ENCODE data around the gene SGCB.

SGCB gene

GRCh38 chr4:52051615-52052474 lies 13.7 kb upstream of the SGCB start:
- Histone ChIP-seq H2AFZ (ENCODE audit: low read depth, low read length, severe bottlenecking) (peak overlapping the region; percentile 4), H3K4me3 (ENCODE audit: insufficient read depth, low read length, poor library complexity, severe bottlenecking) (peak overlapping the region; percentile 16), H3K9me3 (ENCODE audit: insufficient read depth, low read length) (no peaks in the 10 kb centered on the region), H3K27me3 (ENCODE audit: low read length) (no peaks in the 10 kb centered on the region), H3K36me3 (ENCODE audit: low read length) (no peaks in the 10 kb centered on the region), H3K4me2 (ENCODE audit: low read depth, low read length, poor library complexity, severe bottlenecking) (peak overlapping the region; percentile 51), H3K9me2 (replicated peaks; ENCODE audit: insufficient read depth, low read length) (no peaks in the 10 kb centered on the region), H3K27ac (ENCODE audit: low read depth, low read length) (no peak overlapping the region), H4K20me1 (ENCODE audit: low read depth, low read length) (no peaks in the 10 kb centered on the region), H3K79me2 (ENCODE audit: insufficient read depth, low read length) (no peaks in the 10 kb centered on the region), H3F3A (ENCODE audit: insufficient read depth) (peaks cover 7% of the 10 kb centered on the region; the same call in 1 of the 2 replicates), H3K9ac (ENCODE audit: low read length) (peak overlapping the region; percentile 18; the same call in 1 of the 2 replicates)
- TF ChIP-seq, protein P1, sequence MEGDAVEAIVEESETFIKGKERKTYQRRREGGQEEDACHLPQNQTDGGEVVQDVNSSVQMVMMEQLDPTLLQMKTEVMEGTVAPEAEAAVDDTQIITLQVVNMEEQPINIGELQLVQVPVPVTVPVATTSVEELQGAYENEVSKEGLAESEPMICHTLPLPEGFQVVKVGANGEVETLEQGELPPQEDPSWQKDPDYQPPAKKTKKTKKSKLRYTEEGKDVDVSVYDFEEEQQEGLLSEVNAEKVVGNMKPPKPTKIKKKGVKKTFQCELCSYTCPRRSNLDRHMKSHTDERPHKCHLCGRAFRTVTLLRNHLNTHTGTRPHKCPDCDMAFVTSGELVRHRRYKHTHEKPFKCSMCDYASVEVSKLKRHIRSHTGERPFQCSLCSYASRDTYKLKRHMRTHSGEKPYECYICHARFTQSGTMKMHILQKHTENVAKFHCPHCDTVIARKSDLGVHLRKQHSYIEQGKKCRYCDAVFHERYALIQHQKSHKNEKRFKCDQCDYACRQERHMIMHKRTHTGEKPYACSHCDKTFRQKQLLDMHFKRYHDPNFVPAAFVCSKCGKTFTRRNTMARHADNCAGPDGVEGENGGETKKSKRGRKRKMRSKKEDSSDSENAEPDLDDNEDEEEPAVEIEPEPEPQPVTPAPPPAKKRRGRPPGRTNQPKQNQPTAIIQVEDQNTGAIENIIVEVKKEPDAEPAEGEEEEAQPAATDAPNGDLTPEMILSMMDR (IDR thresholded peaks at IDR 0.05; ENCODE audit: insufficient read depth, low read length, poor library complexity, severe bottlenecking) = no peak
- 0 out of 2 replicates have a peak, but pooled peaks have one; percentile 42 for TF ChIP-seq EZH2phosphoT487 (conservative IDR thresholded peaks at IDR 0.05; ENCODE audit: low read length)

DNA sequence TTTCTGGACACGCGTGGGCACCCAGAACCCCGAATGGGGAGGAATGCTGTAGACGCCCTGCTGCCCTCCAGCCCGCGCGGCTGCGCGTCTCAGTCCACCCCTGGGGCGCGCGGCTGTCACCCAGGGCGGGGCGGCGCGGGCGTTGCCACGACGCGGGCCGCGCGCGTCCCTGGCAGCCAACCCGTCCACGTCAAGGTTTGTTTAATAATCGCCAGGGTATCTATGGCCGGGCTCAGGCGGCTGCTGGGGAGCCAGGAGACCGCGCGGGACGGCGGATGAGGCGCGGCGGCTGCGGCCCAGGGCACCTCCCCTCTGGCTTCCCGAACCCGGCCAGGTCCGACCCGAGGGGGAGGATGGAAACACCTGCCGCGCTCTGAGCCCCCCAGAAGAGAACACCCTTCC lies 13.1 kb upstream of the SGCB start, which contains the start of gene SPATA18:
TSS of gene SPATA18 (plus strand) at position 92 of the 402 bp plus-strand sequence. CDS start 401 bp downstream, outside the sequence.
- peaks cover 7% of the 10 kb centered on the region; the same call in 1 of the 2 replicates for H3F3A ChIP-seq (ENCODE audit: insufficient read depth)
- no peaks in the 10 kb centered on the region for H3K9me2 ChIP-seq (replicated peaks; ENCODE audit: insufficient read depth, low read length)
- H3K27me3 ChIP-seq (ENCODE audit: low read length) = no peaks in the 10 kb centered on the region
- no peaks in the 10 kb centered on the region for H3K36me3 ChIP-seq (ENCODE audit: low read length)
- peak within 1 kb of the TSS; percentile 16 for H3K4me3 ChIP-seq (ENCODE audit: insufficient read depth, low read length, poor library complexity, severe bottlenecking)
- H4K20me1 ChIP-seq (ENCODE audit: low read depth, low read length) = no peaks in the 10 kb centered on the region
- H3K9me3 ChIP-seq (ENCODE audit: insufficient read depth, low read length) = no peaks in the 10 kb centered on the region
- H2AFZ ChIP-seq (ENCODE audit: low read depth, low read length, severe bottlenecking) = peak within 1 kb of the TSS; percentile 4
- no peak within 1 kb of the TSS for H3K27ac ChIP-seq (ENCODE audit: low read depth, low read length)
- TF ChIP-seq, protein P1 (IDR thresholded peaks at IDR 0.05; ENCODE audit: insufficient read depth, low read length, poor library complexity, severe bottlenecking) = no peak
- TF ChIP-seq EZH2phosphoT487 (conservative IDR thresholded peaks at IDR 0.05; ENCODE audit: low read length) = no peak
- H3K79me2 ChIP-seq (ENCODE audit: insufficient read depth, low read length) = no peaks in the 10 kb centered on the region
- peak within 1 kb of the TSS; percentile 51 for H3K4me2 ChIP-seq (ENCODE audit: low read depth, low read length, poor library complexity, severe bottlenecking)
- H3K9ac ChIP-seq (ENCODE audit: low read length) = peak within 1 kb of the TSS; percentile 18; the same call in 1 of the 2 replicates

GRCh38 chr4:52049266-52049665 lies 11.2 kb upstream of the SGCB start:
- TF ChIP-seq, protein P1 (IDR thresholded peaks at IDR 0.05; ENCODE audit: insufficient read depth, low read length, poor library complexity, severe bottlenecking) = no peak
- no peak for TF ChIP-seq EZH2phosphoT487 (conservative IDR thresholded peaks at IDR 0.05; ENCODE audit: low read length)
- peaks cover 7% of the 10 kb centered on the region; the same call in 1 of the 2 replicates for H3F3A ChIP-seq (ENCODE audit: insufficient read depth)
- no peak overlapping the region for H3K4me2 ChIP-seq (ENCODE audit: low read depth, low read length, poor library complexity, severe bottlenecking)
- no peak overlapping the region for H3K9ac ChIP-seq (ENCODE audit: low read length)
- H3K27me3 ChIP-seq (ENCODE audit: low read length) = no peaks in the 10 kb centered on the region
- no peaks in the 10 kb centered on the region for H3K9me2 ChIP-seq (replicated peaks; ENCODE audit: insufficient read depth, low read length)
- H3K79me2 ChIP-seq (ENCODE audit: insufficient read depth, low read length) = no peaks in the 10 kb centered on the region
- no peak overlapping the region for H3K27ac ChIP-seq (ENCODE audit: low read depth, low read length)
- no peak overlapping the region for H3K4me3 ChIP-seq (ENCODE audit: insufficient read depth, low read length, poor library complexity, severe bottlenecking)
- H2AFZ ChIP-seq (ENCODE audit: low read depth, low read length, severe bottlenecking) = no peak overlapping the region
- H3K9me3 ChIP-seq (ENCODE audit: insufficient read depth, low read length) = no peaks in the 10 kb centered on the region
- no peaks in the 10 kb centered on the region for H4K20me1 ChIP-seq (ENCODE audit: low read depth, low read length)
- H3K36me3 ChIP-seq (ENCODE audit: low read length) = no peaks in the 10 kb centered on the region

Data from SU-DHL-6 (cell line).